ENCODE results near the gene LDLRAD3.

Gene LDLRAD3

DNA sequence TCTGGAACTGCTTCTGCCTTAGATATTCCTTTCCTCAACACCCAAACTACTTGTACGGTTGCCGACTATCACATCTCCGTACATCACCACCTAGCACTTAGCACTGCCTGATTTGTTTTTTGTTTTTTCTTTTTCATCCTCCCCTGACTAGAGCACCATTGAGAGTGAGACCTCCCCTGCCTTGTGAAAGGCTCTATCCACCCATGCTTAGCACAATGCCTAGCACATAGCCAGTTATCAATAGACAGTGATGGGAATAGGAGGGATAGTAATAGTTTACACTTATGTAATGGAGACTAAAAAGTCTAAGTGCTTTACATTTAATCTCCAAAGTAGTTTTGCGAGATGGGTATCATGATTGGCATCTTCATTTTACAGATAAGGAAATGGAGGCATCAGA is 115.8 kb downstream of the LDLRAD3 start:
- H2AFZ ChIP-seq (ENCODE audit: low read depth, low read length) = no peak overlapping the region
- H3K4me3 ChIP-seq (ENCODE audit: low read length) = no peak overlapping the region
- no peaks in the 10 kb centered on the region for H3K36me3 ChIP-seq (ENCODE audit: insufficient read depth, low read length)
- peaks cover 8% of the 10 kb centered on the region for H3K4me1 ChIP-seq (ENCODE audit: insufficient read depth, low read length)
- no peaks in the 10 kb centered on the region for H3K9me3 ChIP-seq (ENCODE audit: low read length)
- no peaks in the 10 kb centered on the region for H3K27me3 ChIP-seq (ENCODE audit: insufficient read depth, low read length)

GRCh38 chr11:36060926-36061325 is 117.1 kb downstream of the LDLRAD3 start:
- no peak overlapping the region for H2AFZ ChIP-seq (ENCODE audit: low read depth, low read length)
- H3K9me3 ChIP-seq (ENCODE audit: low read length) = peaks cover 6% of the 10 kb centered on the region
- peaks cover 8% of the 10 kb centered on the region for H3K4me1 ChIP-seq (ENCODE audit: insufficient read depth, low read length)
- no peaks in the 10 kb centered on the region for H3K27me3 ChIP-seq (ENCODE audit: insufficient read depth, low read length)
- H3K36me3 ChIP-seq (ENCODE audit: insufficient read depth, low read length) = no peaks in the 10 kb centered on the region
- H3K4me3 ChIP-seq (ENCODE audit: low read length) = no peak overlapping the region

DNA sequence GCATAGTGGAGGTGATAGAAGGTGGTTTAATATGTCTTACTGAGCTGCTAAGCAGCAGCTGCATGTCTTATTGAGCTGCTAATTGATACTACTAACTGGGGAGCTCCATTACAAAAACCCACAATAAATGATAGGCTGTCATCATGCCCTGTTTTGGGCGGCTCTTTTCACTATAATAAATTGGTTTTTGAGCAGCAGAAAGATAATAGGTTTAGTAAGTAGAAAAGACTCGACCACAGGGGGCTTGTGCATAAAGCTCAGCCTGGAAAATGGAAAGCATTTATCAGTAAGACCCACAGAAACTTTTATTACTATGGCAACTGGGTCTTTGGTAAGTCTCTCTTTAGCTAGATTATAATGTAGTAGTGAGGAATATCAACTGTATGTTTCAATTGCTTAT is 117.6 kb downstream of the LDLRAD3 start:
- H3K36me3 ChIP-seq (ENCODE audit: insufficient read depth, low read length) = no peaks in the 10 kb centered on the region
- no peaks in the 10 kb centered on the region for H3K27me3 ChIP-seq (ENCODE audit: insufficient read depth, low read length)
- peaks cover 6% of the 10 kb centered on the region for H3K9me3 ChIP-seq (ENCODE audit: low read length)
- no peak overlapping the region for H3K4me3 ChIP-seq (ENCODE audit: low read length)
- no peak overlapping the region for H2AFZ ChIP-seq (ENCODE audit: low read depth, low read length)
- peaks cover 8% of the 10 kb centered on the region for H3K4me1 ChIP-seq (ENCODE audit: insufficient read depth, low read length)

- no peak overlapping the region for H3K4me3 ChIP-seq (ENCODE audit: low read length)
- peaks cover 12% of the 10 kb centered on the region for H3K9me3 ChIP-seq (ENCODE audit: low read length)
- H3K4me1 ChIP-seq (ENCODE audit: insufficient read depth, low read length) = peaks cover 8% of the 10 kb centered on the region
- no peaks in the 10 kb centered on the region for H3K27me3 ChIP-seq (ENCODE audit: insufficient read depth, low read length)
- no peak overlapping the region for H2AFZ ChIP-seq (ENCODE audit: low read depth, low read length)
- no peaks in the 10 kb centered on the region for H3K36me3 ChIP-seq (ENCODE audit: insufficient read depth, low read length)
These were observed 119.0 kb downstream of the LDLRAD3 start for GRCh38 chr11:36062796-36063365.

- H3K4me3 ChIP-seq (ENCODE audit: low read length) = no peak overlapping the region
- H3K4me1 ChIP-seq (ENCODE audit: insufficient read depth, low read length) = peaks cover 26% of the 10 kb centered on the region
These were observed 121.6 kb downstream of the LDLRAD3 start for GRCh38 chr11:36065436-36065835.

GRCh38 chr11:36066891-36067290 is 123.0 kb downstream of the LDLRAD3 start:
- H3K9me3 ChIP-seq (ENCODE audit: low read length) = peaks cover 12% of the 10 kb centered on the region
- peaks cover 32% of the 10 kb centered on the region for H3K4me1 ChIP-seq (ENCODE audit: insufficient read depth, low read length)
- no peaks in the 10 kb centered on the region for H3K27me3 ChIP-seq (ENCODE audit: insufficient read depth, low read length)

More at GRCh38 chr11:36065436-36065835, 121.6 kb downstream of the LDLRAD3 start:
- no peaks in the 10 kb centered on the region for H3K27me3 ChIP-seq (ENCODE audit: insufficient read depth, low read length)
- H3K36me3 ChIP-seq (ENCODE audit: insufficient read depth, low read length) = no peaks in the 10 kb centered on the region
- peaks cover 12% of the 10 kb centered on the region for H3K9me3 ChIP-seq (ENCODE audit: low read length)
- H2AFZ ChIP-seq (ENCODE audit: low read depth, low read length) = no peak overlapping the region

DNA sequence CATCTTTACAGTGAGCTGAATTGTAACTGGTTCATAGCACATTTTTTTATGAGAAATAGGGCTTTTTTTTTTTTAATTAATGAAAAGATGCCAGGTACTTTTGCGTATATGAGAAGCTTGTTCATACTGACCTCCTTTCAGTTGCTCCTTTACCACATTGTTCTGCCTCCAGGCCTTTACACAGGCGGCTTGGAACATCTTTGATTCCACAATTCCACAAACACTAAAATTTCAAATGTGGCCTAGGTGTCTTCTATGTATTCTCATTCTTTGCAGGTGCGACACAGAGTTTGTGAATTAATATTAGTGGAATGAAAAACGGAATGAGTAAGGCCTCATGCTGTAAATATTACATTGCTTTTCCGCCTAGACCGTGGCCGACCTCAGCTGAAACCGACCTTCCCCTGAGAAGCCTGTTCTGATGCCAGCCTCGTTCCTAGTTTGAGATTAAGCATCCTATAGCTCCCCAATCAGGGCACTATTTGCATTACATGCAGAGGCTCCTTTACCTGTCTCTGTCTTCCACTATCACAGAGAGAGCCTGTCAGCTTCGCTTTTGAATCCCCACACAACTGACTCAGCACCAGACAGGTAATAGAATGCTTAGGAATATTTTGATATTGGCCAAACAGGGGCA is 125.8 kb downstream of the LDLRAD3 start:
- peaks cover 56% of the 10 kb centered on the region for H3K4me1 ChIP-seq (ENCODE audit: insufficient read depth, low read length)
- H3K4me3 ChIP-seq (ENCODE audit: low read length) = no peak overlapping the region
- no peaks in the 10 kb centered on the region for H3K36me3 ChIP-seq (ENCODE audit: insufficient read depth, low read length)
- H2AFZ ChIP-seq (ENCODE audit: low read depth, low read length) = no peak overlapping the region
- H3K9me3 ChIP-seq (ENCODE audit: low read length) = peaks cover 12% of the 10 kb centered on the region
- H3K27me3 ChIP-seq (ENCODE audit: insufficient read depth, low read length) = no peaks in the 10 kb centered on the region

More at GRCh38 chr11:36066891-36067290, 123.0 kb downstream of the LDLRAD3 start:
- H3K36me3 ChIP-seq (ENCODE audit: insufficient read depth, low read length) = no peaks in the 10 kb centered on the region
- H2AFZ ChIP-seq (ENCODE audit: low read depth, low read length) = no peak overlapping the region
- no peak overlapping the region for H3K4me3 ChIP-seq (ENCODE audit: low read length)

DNA sequence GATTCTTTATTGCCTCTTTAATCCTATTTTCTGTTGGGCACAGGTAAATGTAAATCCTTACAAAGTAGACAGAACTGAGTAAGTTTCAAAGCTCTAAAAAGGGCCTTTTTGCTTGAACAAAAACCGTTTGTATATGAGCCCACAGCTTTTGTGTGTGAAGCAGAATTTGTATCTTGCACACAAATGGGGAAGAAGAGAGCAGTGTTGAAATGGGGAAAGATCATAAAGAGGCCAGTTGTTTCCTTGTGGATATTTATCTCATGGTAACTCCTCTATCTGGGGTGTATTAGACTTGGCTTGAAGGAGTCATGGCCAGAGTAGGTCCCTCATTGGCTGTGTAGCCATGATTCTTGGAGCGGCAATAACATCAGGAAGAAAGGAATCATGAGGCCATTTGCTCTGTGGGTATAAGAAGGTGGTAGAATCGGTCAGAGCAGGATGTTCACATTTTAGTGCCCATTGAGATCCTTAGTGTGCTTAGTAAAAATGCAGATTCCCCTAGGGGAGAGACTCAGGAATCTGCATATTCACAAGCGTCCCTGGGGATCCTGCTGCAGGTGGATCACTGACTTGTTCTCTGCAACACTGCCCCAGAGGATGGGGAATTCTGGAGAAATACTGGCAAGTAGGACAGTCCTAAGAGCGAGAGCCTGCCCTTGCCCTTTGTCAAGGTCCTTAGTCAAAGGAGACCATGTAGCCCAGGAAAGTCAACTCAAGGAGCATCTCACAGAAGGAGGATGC is 126.5 kb downstream of the LDLRAD3 start:
- Histone ChIP-seq H3K9me3 (ENCODE audit: low read length) (peaks cover 12% of the 10 kb centered on the region), H3K4me3 (ENCODE audit: low read length) (no peak overlapping the region), H3K4me1 (ENCODE audit: insufficient read depth, low read length) (peaks cover 56% of the 10 kb centered on the region), H2AFZ (ENCODE audit: low read depth, low read length) (no peak overlapping the region), H3K27me3 (ENCODE audit: insufficient read depth, low read length) (no peaks in the 10 kb centered on the region), H3K36me3 (ENCODE audit: insufficient read depth, low read length) (no peaks in the 10 kb centered on the region)

DNA sequence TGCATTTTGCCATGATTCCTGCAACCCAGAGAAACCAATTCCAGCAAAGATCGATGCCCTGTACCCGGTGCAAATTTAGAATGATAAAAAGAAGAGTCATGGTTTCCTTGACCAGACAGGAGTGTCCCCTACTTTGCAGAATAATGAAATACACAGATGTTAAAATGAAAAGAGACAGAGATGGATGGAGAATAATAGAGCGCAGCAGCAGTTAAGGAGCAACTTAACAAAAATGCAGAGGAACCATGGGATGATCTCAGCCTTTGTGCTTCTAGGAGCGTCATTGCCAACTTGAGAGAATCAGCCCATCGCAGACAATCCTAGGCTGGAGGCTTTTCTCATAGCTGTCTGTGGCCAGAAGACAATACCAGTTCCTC is 127.1 kb downstream of the LDLRAD3 start:
- Histone ChIP-seq H3K27me3 (ENCODE audit: insufficient read depth, low read length) (no peaks in the 10 kb centered on the region), H2AFZ (ENCODE audit: low read depth, low read length) (no peak overlapping the region), H3K4me1 (ENCODE audit: insufficient read depth, low read length) (peaks cover 56% of the 10 kb centered on the region), H3K36me3 (ENCODE audit: insufficient read depth, low read length) (no peaks in the 10 kb centered on the region), H3K4me3 (ENCODE audit: low read length) (no peak overlapping the region), H3K9me3 (ENCODE audit: low read length) (peaks cover 7% of the 10 kb centered on the region)

- Histone ChIP-seq H3K4me3 (ENCODE audit: low read length) (no peak overlapping the region), H3K36me3 (ENCODE audit: insufficient read depth, low read length) (no peaks in the 10 kb centered on the region), H3K27me3 (ENCODE audit: insufficient read depth, low read length) (no peaks in the 10 kb centered on the region), H3K4me1 (ENCODE audit: insufficient read depth, low read length) (peaks cover 56% of the 10 kb centered on the region), H2AFZ (ENCODE audit: low read depth, low read length) (no peak overlapping the region), H3K9me3 (ENCODE audit: low read length) (peaks cover 3% of the 10 kb centered on the region)
These were observed 128.1 kb downstream of the LDLRAD3 start for GRCh38 chr11:36071917-36072500.

- H2AFZ ChIP-seq (ENCODE audit: low read depth, low read length) = no peak overlapping the region
- no peaks in the 10 kb centered on the region for H3K9me3 ChIP-seq (ENCODE audit: low read length)
- no peaks in the 10 kb centered on the region for H3K36me3 ChIP-seq (ENCODE audit: insufficient read depth, low read length)
- H3K27me3 ChIP-seq (ENCODE audit: insufficient read depth, low read length) = no peaks in the 10 kb centered on the region
- peaks cover 56% of the 10 kb centered on the region for H3K4me1 ChIP-seq (ENCODE audit: insufficient read depth, low read length)
- peak overlapping the region; percentile 8 for H3K4me3 ChIP-seq (ENCODE audit: low read length)
These were observed 129.7 kb downstream of the LDLRAD3 start for GRCh38 chr11:36073411-36074203.

GRCh38 chr11:36074941-36075431 is 131.1 kb downstream of the LDLRAD3 start:
- Histone ChIP-seq H3K9me3 (ENCODE audit: low read length) (no peaks in the 10 kb centered on the region), H3K4me1 (ENCODE audit: insufficient read depth, low read length) (peaks cover 42% of the 10 kb centered on the region), H3K4me3 (ENCODE audit: low read length) (no peak overlapping the region)

More at GRCh38 chr11:36074941-36075431, 131.1 kb downstream of the LDLRAD3 start:
- Histone ChIP-seq H3K27me3 (ENCODE audit: insufficient read depth, low read length) (no peaks in the 10 kb centered on the region), H3K36me3 (ENCODE audit: insufficient read depth, low read length) (no peaks in the 10 kb centered on the region), H2AFZ (ENCODE audit: low read depth, low read length) (no peak overlapping the region)
